ENCODE data around the gene MTUS2.

DNA sequence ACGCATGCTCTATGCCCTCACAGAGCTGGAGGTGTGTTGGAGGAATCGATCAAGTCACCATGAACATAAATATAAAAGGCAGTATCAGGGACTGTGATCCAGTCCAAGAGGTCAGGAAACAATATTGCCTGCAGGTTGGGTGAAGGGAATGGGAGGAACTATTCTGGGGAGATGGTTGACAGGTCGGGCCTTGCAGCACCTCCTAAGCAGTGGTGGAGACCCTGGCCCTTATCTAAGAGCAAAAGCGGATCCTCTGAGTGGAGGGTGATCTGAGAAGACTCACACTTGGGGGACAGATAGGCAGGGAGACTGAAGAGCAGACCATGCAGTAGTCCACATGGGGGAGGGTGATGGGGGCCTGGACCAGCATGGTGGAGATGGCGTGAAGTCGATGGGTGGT lies 561.9 kb downstream of the MTUS2 start:
- no peak for TF ChIP-seq CTCF (IDR thresholded peaks at IDR 0.05; ENCODE audit: low read depth, low read length)
- TF ChIP-seq POLR2A (IDR thresholded peaks at IDR 0.05; ENCODE audit: extremely low read depth, insufficient read length): no peak
- TF ChIP-seq MAX (IDR thresholded peaks at IDR 0.05; ENCODE audit: low read depth, low read length): no peak
- no peak for TF ChIP-seq MYC (IDR thresholded peaks at IDR 0.05; ENCODE audit: low read depth, low read length)
